Measurements from ENCODE around the gene SCN7A. TPM values are rescaled to one million over a fixed set of nuclear protein-coding genes. Genes with fewer than 3 reads are reported as not detected.

Gene SCN7A
- polyA plus RNA-seq, 1 donor (not counting 4 experiments of a cell fraction or from before 2014, with no cell fraction given) = not detected

DNA sequence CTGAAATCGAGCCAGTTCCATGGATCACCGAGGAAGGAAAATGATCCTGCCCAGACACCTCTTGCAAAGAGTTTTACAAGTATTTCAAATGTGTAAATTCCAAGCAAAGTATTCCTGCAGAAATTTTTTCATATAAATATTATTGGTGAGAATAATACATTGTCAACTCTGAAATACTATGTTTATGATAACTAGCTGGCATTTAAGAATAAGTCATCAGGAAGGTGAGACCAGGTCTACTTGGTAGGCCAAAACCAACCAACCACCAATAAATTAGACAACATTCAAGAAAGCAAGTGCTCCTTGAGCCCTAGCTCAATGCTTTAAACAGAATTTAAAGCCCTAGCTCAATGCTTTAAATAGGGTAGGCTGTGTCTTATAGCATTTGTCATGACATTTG lies 21.7 kb downstream of the SCN7A start:
- Histone ChIP-seq H3K9me1 (ENCODE audit: control insufficient read depth, extremely low read depth, insufficient read depth, low read length) (no peaks in the 10 kb centered on the region), H2AFZ (ENCODE audit: control insufficient read depth, low read length) (no peak overlapping the region), H3K4me3 (ENCODE audit: control insufficient read depth in 2 of 3, extremely low read depth in 1 of 3, insufficient read depth in 2 of 3, low read depth in 1 of 3, low read length in 3 of 3) (no peak overlapping the region), H3K4me2 (ENCODE audit: control insufficient read depth, extremely low read depth, insufficient read depth, low read depth, low read length) (no peak overlapping the region), H3K27me3 (ENCODE audit: control insufficient read depth, extremely low read depth, insufficient read depth, low read length) (no peaks in the 10 kb centered on the region), H3K4me1 (ENCODE audit: control insufficient read depth, extremely low read depth, insufficient read depth, low read length) (no peaks in the 10 kb centered on the region), H3K36me3 (ENCODE audit: control insufficient read depth in 2 of 2, extremely low read depth in 1 of 2, insufficient read depth in 2 of 2, low read length in 2 of 2) (no peaks in the 10 kb centered on the region), H4K20me1 (ENCODE audit: control insufficient read depth, extremely low read depth, insufficient read depth, low read length) (no peaks in the 10 kb centered on the region), H3K27ac (ENCODE audit: control insufficient read depth, insufficient read depth, low read length) (no peak overlapping the region), H3K9ac (ENCODE audit: control insufficient read depth, extremely low read depth, insufficient read depth, low read length) (no peak overlapping the region), H3K79me2 (ENCODE audit: control insufficient read depth, insufficient read depth, low read length) (no peaks in the 10 kb centered on the region), H3K9me3 (ENCODE audit: control insufficient read depth, low read depth, low read length) (no peaks in the 10 kb centered on the region)
- dilution Hi-C loops (cut with MboI; ENCODE audit: extremely low pct_ligation_motif_present, low sequenced_read_pairs) = no loop called here
- no peak for TF ChIP-seq EZH2 (IDR thresholded peaks at IDR 0.05; ENCODE audit: low read length)
- TF ChIP-seq, protein P1, sequence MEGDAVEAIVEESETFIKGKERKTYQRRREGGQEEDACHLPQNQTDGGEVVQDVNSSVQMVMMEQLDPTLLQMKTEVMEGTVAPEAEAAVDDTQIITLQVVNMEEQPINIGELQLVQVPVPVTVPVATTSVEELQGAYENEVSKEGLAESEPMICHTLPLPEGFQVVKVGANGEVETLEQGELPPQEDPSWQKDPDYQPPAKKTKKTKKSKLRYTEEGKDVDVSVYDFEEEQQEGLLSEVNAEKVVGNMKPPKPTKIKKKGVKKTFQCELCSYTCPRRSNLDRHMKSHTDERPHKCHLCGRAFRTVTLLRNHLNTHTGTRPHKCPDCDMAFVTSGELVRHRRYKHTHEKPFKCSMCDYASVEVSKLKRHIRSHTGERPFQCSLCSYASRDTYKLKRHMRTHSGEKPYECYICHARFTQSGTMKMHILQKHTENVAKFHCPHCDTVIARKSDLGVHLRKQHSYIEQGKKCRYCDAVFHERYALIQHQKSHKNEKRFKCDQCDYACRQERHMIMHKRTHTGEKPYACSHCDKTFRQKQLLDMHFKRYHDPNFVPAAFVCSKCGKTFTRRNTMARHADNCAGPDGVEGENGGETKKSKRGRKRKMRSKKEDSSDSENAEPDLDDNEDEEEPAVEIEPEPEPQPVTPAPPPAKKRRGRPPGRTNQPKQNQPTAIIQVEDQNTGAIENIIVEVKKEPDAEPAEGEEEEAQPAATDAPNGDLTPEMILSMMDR (optimal IDR thresholded peaks at IDR 0.05 in 1 of 3, IDR thresholded peaks at IDR 0.05 in 1 of 3, conservative IDR thresholded peaks at IDR 0.05 in 1 of 3; ENCODE audit: extremely low read depth in 1 of 3, insufficient read depth in 2 of 3, low read length in 3 of 3) = no peak
- DNase-seq (ENCODE audit: low read depth, low spot score) = no peak
- FAIRE-seq = no peak

DNA sequence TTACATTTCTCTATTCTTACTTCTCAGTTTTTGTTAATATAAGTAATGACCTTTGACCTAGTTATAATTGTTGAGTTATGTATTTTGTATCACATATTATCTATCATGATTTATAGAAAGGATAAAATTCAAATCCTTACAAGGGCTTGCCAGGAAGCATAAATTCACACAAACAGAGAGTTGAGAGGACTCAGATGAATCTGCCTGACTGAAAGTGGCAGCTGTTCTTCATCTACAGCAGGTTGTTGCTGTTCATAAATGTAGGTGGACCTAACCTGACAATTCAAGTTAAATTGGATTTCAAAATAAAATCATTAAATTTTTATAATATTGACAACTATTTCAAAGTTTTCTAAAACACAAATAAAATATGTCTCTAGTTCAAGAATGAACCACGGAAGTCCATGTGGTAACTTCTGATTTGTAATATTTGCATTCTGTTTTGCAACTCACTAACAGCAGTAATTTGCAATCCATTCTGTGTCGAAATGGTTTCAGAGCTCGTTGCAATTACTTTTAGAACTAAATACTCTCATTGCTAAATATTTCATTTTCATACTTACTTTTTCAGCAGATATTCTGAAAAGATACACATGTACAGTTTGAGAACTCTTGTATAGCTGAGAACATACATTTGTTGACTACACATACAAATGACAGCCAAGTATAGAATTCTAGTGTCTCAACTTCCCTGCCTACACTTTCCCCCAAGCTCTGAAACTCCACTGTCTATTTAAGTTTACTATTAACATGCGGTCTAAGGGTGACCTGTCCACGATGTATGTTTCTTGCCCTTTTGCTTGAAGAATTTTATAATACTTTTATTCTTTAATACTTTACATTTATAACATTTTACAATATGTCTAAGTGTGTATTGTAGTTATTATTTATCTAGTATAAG lies 25.7 kb downstream of the SCN7A start:
- dilution Hi-C loops (cut with MboI; ENCODE audit: extremely low pct_ligation_motif_present, low sequenced_read_pairs) = no loop called here
- H3K4me1 ChIP-seq (ENCODE audit: control insufficient read depth, extremely low read depth, insufficient read depth, low read length) = no peaks in the 10 kb centered on the region
- no peaks in the 10 kb centered on the region for H3K27me3 ChIP-seq (ENCODE audit: control insufficient read depth, extremely low read depth, insufficient read depth, low read length)
- H3K4me2 ChIP-seq (ENCODE audit: control insufficient read depth, extremely low read depth, insufficient read depth, low read depth, low read length) = no peak overlapping the region
- H2AFZ ChIP-seq (ENCODE audit: control insufficient read depth, low read length) = no peak overlapping the region
- H3K9ac ChIP-seq (ENCODE audit: control insufficient read depth, extremely low read depth, insufficient read depth, low read length) = no peak overlapping the region
- H3K79me2 ChIP-seq (ENCODE audit: control insufficient read depth, insufficient read depth, low read length) = no peaks in the 10 kb centered on the region
- DNase-seq (ENCODE audit: low read depth, low spot score) = no peak
- FAIRE-seq = no peak
- TF ChIP-seq, protein P1 (optimal IDR thresholded peaks at IDR 0.05 in 1 of 3, IDR thresholded peaks at IDR 0.05 in 1 of 3, conservative IDR thresholded peaks at IDR 0.05 in 1 of 3; ENCODE audit: extremely low read depth in 1 of 3, insufficient read depth in 2 of 3, low read length in 3 of 3) = no peak
- TF ChIP-seq EZH2 (IDR thresholded peaks at IDR 0.05; ENCODE audit: low read length) = no peak
- H4K20me1 ChIP-seq (ENCODE audit: control insufficient read depth, extremely low read depth, insufficient read depth, low read length) = no peaks in the 10 kb centered on the region
- no peaks in the 10 kb centered on the region for H3K9me1 ChIP-seq (ENCODE audit: control insufficient read depth, extremely low read depth, insufficient read depth, low read length)
- no peak overlapping the region for H3K4me3 ChIP-seq (ENCODE audit: control insufficient read depth in 2 of 3, extremely low read depth in 1 of 3, insufficient read depth in 2 of 3, low read depth in 1 of 3, low read length in 3 of 3)
- no peaks in the 10 kb centered on the region for H3K9me3 ChIP-seq (ENCODE audit: control insufficient read depth, low read depth, low read length)
- no peak overlapping the region for H3K27ac ChIP-seq (ENCODE audit: control insufficient read depth, insufficient read depth, low read length)
- H3K36me3 ChIP-seq (ENCODE audit: control insufficient read depth in 2 of 2, extremely low read depth in 1 of 2, insufficient read depth in 2 of 2, low read length in 2 of 2) = no peaks in the 10 kb centered on the region
